Activated CD4-positive, alpha-beta memory T cell treated with anti-CD3 and anti-CD28 coated beads for 36 hours (primary cell): Measurements from ENCODE around the gene DCC. TPM values are rescaled to one million over a fixed set of nuclear protein-coding genes. Genes with fewer than 3 reads are reported as not detected.

Experiments
- CTCF ChIA-PET: fragments of 350-600 bp; sonication (Branson Sonifier 250); formaldehyde crosslinking; loops from one replicate; lab custom pipeline; 2021; ENCODE audit warnings: antibody characterized with exemption, inconsistent platforms; lab: Charles Lee
- POLR2A ChIA-PET: fragments of 350-600 bp; sonication (Branson Sonifier 250); formaldehyde crosslinking; loops from one replicate; lab custom pipeline; 2021; ENCODE audit warnings: antibody characterized with exemption; lab: Charles Lee
- DNase-seq: peaks from one replicate; pipeline ENCODE4 v3.0.0-alpha.2; 2020
- H3K27ac Mint-ChIP-seq: one replicate; pipeline ENCODE4 v1.8.0; 2021; ENCODE audit warnings: mixed read lengths
- H3K27me3 Mint-ChIP-seq: one replicate; pipeline ENCODE4 v1.8.0; 2021; ENCODE audit warnings: mixed read lengths
- H3K36me3 Mint-ChIP-seq: one replicate; pipeline ENCODE4 v1.8.0; 2021; ENCODE audit warnings: mixed read lengths
- H3K4me1 Mint-ChIP-seq: one replicate; pipeline ENCODE4 v1.8.0; 2021; ENCODE audit warnings: low read depth, mixed read lengths
- H3K4me3 Mint-ChIP-seq: one replicate; pipeline ENCODE4 v1.8.0; 2021; ENCODE audit warnings: mild to moderate bottlenecking, mixed read lengths
- H3K9me3 Mint-ChIP-seq: one replicate; pipeline ENCODE4 v1.8.0; 2021; ENCODE audit warnings: mixed read lengths
- intact Hi-C: fragments of 100-400 bp; cut with micrococcal nuclease; formaldehyde crosslinking; loops from one replicate; pipeline ENCODE4 v1.15.1; 2023
- total RNA-seq, 2 experiments: library from RNA; stranded (reverse); gene quantifications; one replicate each; pipeline ENCODE4 v1.2.3, GENCODE V29; 2021

The DCC gene
- total RNA-seq, 2 experiments from 2014 or later, result not detected

DNA sequence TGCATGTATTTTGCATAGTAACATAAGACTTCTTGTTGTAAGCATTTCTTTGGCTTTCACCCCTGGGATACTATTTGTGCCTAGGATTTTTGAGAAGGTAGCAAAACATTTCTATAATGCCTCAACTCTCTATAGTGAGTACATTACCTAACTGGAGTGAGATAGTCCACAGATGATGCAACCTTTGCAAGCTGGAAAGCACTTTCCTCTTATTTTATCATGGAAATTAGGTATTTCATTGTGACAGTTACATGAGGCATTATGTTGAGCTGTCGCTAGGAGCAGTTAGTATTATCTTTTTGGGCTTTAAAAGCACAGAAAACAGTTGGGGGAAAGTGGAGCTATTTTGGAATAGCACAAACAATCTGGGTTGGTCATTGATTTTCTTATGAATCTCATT is 786.2 kb downstream of the DCC start:
- ChIA-PET POLR2A (no interaction called here), CTCF (no interaction called here)
- H3K36me3 Mint-ChIP-seq, result no peaks in the 10 kb centered on the region
- no peak overlapping the region for H3K27ac Mint-ChIP-seq
- no peaks in the 10 kb centered on the region for H3K27me3 Mint-ChIP-seq
- intact Hi-C loops, result no loop called here
- no peak overlapping the region for H3K4me3 Mint-ChIP-seq
- peaks cover 11% of the 10 kb centered on the region for H3K9me3 Mint-ChIP-seq
- no peaks in the 10 kb centered on the region for H3K4me1 Mint-ChIP-seq
- DNase-seq, result no peak

DNA sequence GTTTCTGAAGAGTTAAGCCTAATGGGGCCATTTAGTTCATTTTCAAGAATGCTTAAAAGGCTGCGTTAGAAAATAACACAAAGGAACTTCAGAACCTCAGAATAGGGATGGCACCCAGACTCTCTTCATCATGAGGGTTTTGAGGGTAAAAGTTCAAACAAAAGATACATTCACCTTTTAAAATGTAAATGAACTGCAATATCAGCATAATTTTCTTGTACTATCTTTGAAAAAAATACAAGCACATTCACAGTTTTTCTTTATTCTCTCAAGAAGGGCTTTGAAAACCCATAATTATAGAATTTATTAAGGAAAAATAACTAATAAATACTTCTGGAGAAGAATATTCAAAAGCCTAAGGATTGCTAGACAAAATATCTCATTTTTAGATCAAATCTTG is 791.0 kb downstream of the DCC start:
- intact Hi-C loops, result no loop called here
- H3K4me1 Mint-ChIP-seq, result no peaks in the 10 kb centered on the region
- no peaks in the 10 kb centered on the region for H3K27me3 Mint-ChIP-seq
- no peak overlapping the region for H3K4me3 Mint-ChIP-seq
- ChIA-PET POLR2A (no interaction called here), CTCF (no interaction called here)
- H3K27ac Mint-ChIP-seq, result no peak overlapping the region
- no peaks in the 10 kb centered on the region for H3K36me3 Mint-ChIP-seq
- DNase-seq, result no peak
- peaks cover 4% of the 10 kb centered on the region for H3K9me3 Mint-ChIP-seq

- Mint-ChIP-seq H3K36me3 (no peaks in the 10 kb centered on the region), H3K9me3 (peaks cover 6% of the 10 kb centered on the region), H3K27ac (no peak overlapping the region), H3K27me3 (no peaks in the 10 kb centered on the region), H3K4me3 (no peak overlapping the region), H3K4me1 (no peaks in the 10 kb centered on the region)
- ChIA-PET POLR2A (no interaction called here), CTCF (no interaction called here)
- no peak for DNase-seq
- intact Hi-C loops, result no loop called here
Measured at GRCh38 chr18:53134711-53135110, 794.7 kb downstream of the DCC start.

- POLR2A ChIA-PET, result no interaction called here
- H3K9me3 Mint-ChIP-seq, result peaks cover 6% of the 10 kb centered on the region
- CTCF ChIA-PET, result no interaction called here
- no peak for DNase-seq
- no peaks in the 10 kb centered on the region for H3K36me3 Mint-ChIP-seq
- no peaks in the 10 kb centered on the region for H3K4me1 Mint-ChIP-seq
- H3K4me3 Mint-ChIP-seq, result no peak overlapping the region
- H3K27ac Mint-ChIP-seq, result no peak overlapping the region
- intact Hi-C loops, result no loop called here
- H3K27me3 Mint-ChIP-seq, result no peaks in the 10 kb centered on the region
Measured at GRCh38 chr18:53135654-53136053, 795.7 kb downstream of the DCC start.

DNA sequence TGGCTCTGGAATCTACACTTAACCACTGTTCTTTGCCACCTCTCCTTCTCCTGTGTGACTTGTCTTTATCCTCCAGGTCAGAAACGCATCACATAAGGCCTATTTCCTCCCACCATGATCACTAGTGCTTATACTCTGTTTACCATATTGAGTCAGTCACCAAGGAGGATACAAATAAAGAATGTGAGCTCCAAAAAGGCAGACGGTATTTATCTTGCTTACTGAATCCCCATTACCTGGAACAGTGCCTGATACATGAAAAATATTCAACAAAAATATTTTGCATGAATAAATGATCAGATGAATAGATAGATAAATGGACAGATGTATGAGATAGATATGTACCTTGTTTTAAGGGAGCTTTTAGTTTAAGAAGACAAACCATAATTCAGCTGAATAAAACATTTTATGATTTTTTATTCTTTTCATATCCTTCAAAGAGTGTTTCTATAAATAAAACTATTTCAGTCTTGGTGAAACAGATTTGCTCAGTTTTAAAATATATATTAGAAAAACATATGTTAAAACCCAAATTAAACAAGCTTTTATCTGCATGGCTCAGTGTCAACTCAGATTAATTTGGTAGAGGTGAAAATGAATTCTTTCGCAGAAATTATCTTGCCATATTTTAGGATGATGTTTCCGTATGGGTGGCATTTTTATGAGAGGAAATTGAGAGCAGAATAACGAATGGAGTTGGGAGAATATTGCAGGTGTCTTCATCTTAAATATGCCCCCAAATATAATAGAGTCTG is 799.9 kb downstream of the DCC start:
- H3K36me3 Mint-ChIP-seq, result no peaks in the 10 kb centered on the region
- ChIA-PET POLR2A (no interaction called here), CTCF (no interaction called here)
- no peaks in the 10 kb centered on the region for H3K27me3 Mint-ChIP-seq
- no peak for DNase-seq
- no peak overlapping the region for H3K4me3 Mint-ChIP-seq
- H3K9me3 Mint-ChIP-seq, result peaks cover 11% of the 10 kb centered on the region
- H3K4me1 Mint-ChIP-seq, result no peaks in the 10 kb centered on the region
- H3K27ac Mint-ChIP-seq, result no peak overlapping the region
- intact Hi-C loops, result no loop called here

- H3K9me3 Mint-ChIP-seq, result peaks cover 14% of the 10 kb centered on the region
- ChIA-PET POLR2A (no interaction called here), CTCF (no interaction called here)
- no peak overlapping the region for H3K27ac Mint-ChIP-seq
- intact Hi-C loops, result no loop called here
- no peaks in the 10 kb centered on the region for H3K27me3 Mint-ChIP-seq
- no peaks in the 10 kb centered on the region for H3K4me1 Mint-ChIP-seq
- DNase-seq, result no peak
- no peaks in the 10 kb centered on the region for H3K36me3 Mint-ChIP-seq
- no peak overlapping the region for H3K4me3 Mint-ChIP-seq
Measured at GRCh38 chr18:53142005-53142404, 802.0 kb downstream of the DCC start.

GRCh38 chr18:53147472-53147871 is 807.5 kb downstream of the DCC start:
- peaks cover 6% of the 10 kb centered on the region for H3K9me3 Mint-ChIP-seq
- no peak overlapping the region for H3K4me3 Mint-ChIP-seq
- ChIA-PET POLR2A (no interaction called here), CTCF (no interaction called here)
- no peak for DNase-seq
- H3K27me3 Mint-ChIP-seq, result no peaks in the 10 kb centered on the region
- H3K27ac Mint-ChIP-seq, result no peak overlapping the region
- no peaks in the 10 kb centered on the region for H3K4me1 Mint-ChIP-seq
- H3K36me3 Mint-ChIP-seq, result no peaks in the 10 kb centered on the region
- intact Hi-C loops, result no loop called here

DNA sequence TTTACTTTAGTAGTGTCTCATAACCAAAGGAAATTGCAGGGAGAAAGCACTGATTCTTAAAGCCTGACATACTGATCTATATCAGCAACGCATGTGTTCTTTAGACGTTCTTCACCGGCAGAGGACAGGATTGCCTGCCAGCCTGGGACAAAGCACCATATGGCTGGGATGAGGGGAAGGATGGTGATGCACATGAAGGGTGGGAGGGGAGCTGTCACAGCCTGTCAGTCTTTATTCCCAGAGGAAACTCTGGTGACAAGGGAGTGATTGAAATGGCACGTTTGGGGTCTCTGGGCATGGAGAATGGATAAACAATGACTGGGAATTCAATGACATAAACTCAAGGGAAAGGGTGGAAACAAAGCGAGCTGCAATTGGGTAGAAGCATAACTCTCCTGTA is 808.1 kb downstream of the DCC start:
- no peaks in the 10 kb centered on the region for H3K27me3 Mint-ChIP-seq
- H3K4me3 Mint-ChIP-seq, result no peak overlapping the region
- H3K4me1 Mint-ChIP-seq, result no peaks in the 10 kb centered on the region
- ChIA-PET POLR2A (no interaction called here), CTCF (no interaction called here)
- H3K27ac Mint-ChIP-seq, result no peak overlapping the region
- no peaks in the 10 kb centered on the region for H3K36me3 Mint-ChIP-seq
- DNase-seq, result no peak
- intact Hi-C loops, result no loop called here
- peaks cover 8% of the 10 kb centered on the region for H3K9me3 Mint-ChIP-seq

GRCh38 chr18:53152476-53152875 is 812.5 kb downstream of the DCC start:
- ChIA-PET CTCF (no interaction called here), POLR2A (no interaction called here)
- no peak overlapping the region for H3K4me3 Mint-ChIP-seq
- peaks cover 2% of the 10 kb centered on the region for H3K9me3 Mint-ChIP-seq
- H3K27me3 Mint-ChIP-seq, result no peaks in the 10 kb centered on the region
- H3K36me3 Mint-ChIP-seq, result no peaks in the 10 kb centered on the region
- no peak overlapping the region for H3K27ac Mint-ChIP-seq
- no peak for DNase-seq
- H3K4me1 Mint-ChIP-seq, result no peaks in the 10 kb centered on the region
- intact Hi-C loops, result no loop called here

DNA sequence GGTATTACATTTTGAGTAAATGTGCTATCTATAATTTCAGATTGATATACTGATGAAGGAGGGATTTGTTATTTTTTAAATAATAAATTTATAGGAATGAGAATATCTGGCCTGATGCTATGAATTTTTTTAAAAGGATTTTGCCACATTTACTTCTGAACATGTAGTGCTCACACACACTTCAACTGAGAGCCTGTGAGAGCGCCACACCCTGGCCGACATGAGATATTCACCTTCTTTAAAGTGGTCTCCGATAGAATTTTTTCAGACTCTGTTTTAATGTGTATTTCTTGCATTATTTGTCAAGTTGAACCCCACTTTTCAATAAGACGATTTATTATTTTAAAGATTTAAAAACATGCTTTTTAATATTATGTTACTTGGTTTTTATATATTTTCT is 813.3 kb downstream of the DCC start:
- peaks cover 2% of the 10 kb centered on the region for H3K9me3 Mint-ChIP-seq
- ChIA-PET CTCF (no interaction called here), POLR2A (no interaction called here)
- H3K4me3 Mint-ChIP-seq, result no peak overlapping the region
- no peak overlapping the region for H3K27ac Mint-ChIP-seq
- no peak for DNase-seq
- no peaks in the 10 kb centered on the region for H3K36me3 Mint-ChIP-seq
- no peaks in the 10 kb centered on the region for H3K4me1 Mint-ChIP-seq
- no peaks in the 10 kb centered on the region for H3K27me3 Mint-ChIP-seq
- intact Hi-C loops, result no loop called here

DNA sequence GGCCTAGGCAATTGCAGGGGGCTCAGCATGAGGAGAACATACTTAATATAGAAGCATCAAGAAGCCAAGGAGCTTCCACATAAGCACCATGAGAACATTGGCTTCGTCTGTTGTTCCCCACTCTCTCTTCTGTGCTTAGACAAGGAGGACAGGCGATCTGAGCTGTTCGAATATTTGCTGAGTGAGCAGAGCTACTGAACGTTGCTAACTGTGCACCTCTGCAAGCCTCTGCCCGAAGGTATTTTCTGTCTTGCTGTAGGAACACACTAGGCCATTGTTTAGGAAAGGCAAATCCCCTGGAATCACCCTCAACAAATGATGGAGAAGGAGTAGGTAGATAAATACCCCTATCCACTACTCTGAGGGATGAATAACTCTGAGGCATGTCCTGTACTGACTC is 813.8 kb downstream of the DCC start:
- no peak for DNase-seq
- Mint-ChIP-seq H3K27me3 (no peaks in the 10 kb centered on the region), H3K4me3 (no peak overlapping the region), H3K36me3 (no peaks in the 10 kb centered on the region), H3K9me3 (peaks cover 2% of the 10 kb centered on the region), H3K27ac (no peak overlapping the region), H3K4me1 (no peaks in the 10 kb centered on the region)
- POLR2A ChIA-PET, result no interaction called here
- intact Hi-C loops, result no loop called here
- CTCF ChIA-PET, result no interaction called here

DNA sequence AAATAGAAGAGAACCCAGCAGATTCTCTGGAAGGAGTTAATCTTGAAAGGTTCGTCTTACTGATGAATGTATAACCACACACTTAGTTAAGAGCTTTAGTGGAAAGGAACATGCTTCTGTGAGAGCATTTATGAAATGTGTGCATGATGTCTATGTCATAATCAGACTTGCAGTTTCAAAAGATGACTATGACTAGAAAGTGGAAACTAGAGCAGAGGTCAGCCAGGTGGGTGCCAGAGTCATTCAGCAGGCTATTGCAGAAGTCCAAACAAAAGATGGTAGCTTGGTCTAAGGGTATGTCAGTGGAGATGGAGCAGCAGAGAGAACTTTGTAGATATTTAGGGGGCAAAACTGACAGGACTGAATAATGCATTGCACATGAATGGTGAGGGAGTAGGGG is 825.8 kb downstream of the DCC start:
- Mint-ChIP-seq H3K4me3 (no peak overlapping the region), H3K36me3 (no peaks in the 10 kb centered on the region), H3K27ac (no peak overlapping the region), H3K4me1 (no peaks in the 10 kb centered on the region), H3K27me3 (no peaks in the 10 kb centered on the region), H3K9me3 (peaks cover 3% of the 10 kb centered on the region)
- intact Hi-C loops, result no loop called here
- DNase-seq, result no peak
- ChIA-PET POLR2A (no interaction called here), CTCF (no interaction called here)

DNA sequence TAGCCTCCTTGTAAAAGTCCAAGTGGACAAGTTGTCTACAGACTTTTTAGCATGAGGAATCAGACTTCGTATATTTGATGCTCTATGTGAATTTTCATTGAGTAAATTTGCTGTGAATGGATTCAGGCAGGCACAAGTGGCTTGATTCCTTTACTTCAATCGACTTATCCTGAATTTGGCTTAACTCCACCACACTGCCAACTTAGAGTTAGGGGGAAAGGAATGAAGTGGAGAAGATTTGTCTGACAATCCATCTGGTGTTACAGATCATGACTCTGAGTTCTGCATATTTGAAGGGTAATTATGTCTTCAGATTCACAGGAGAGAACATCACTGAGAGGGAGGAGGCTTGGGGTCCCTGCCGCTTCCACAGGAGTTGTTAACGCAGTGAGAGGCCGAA is 829.3 kb downstream of the DCC start:
- intact Hi-C loops, result no loop called here
- Mint-ChIP-seq H3K36me3 (no peaks in the 10 kb centered on the region), H3K9me3 (peaks cover 3% of the 10 kb centered on the region), H3K4me1 (no peaks in the 10 kb centered on the region), H3K27ac (no peak overlapping the region), H3K27me3 (no peaks in the 10 kb centered on the region), H3K4me3 (no peak overlapping the region)
- ChIA-PET POLR2A (no interaction called here), CTCF (no interaction called here)
- DNase-seq, result no peak
